SW 1271 (cell line): ENCODE data around the gene SMARCA1.
A peak's percentile ranks its signal among the peaks of the same experiment; 100 is the strongest.
"Not testable (repeated sequence)": the region's sequence is repeated elsewhere in the genome, so short reads cannot be mapped to it uniquely, and the experiment has no call there.

ENCODE experiments used
- DNase-seq, 2 experiments: peaks; one replicate each; lab custom pipeline; 2025; lab: John Stamatoyannopoulos, UW

The SMARCA1 gene

GRCh38 chrX:129523079-129523911 is at the start of gene SMARCA1:
Gene SMARCA1 (minus strand): TSS chrX:129523490. CDS start chrX:129523370, 120 bp downstream.
- DNase-seq, result no peak

GRCh38 chrX:129572422-129572821 is 49.1 kb upstream of the SMARCA1 start:
- DNase-seq, result no peak

GRCh38 chrX:129568349-129568748 is 45.1 kb upstream of the SMARCA1 start:
- no peak for DNase-seq

- DNase-seq, result no peak
These were observed 42.8 kb upstream of the SMARCA1 start for GRCh38 chrX:129566073-129566472.

- DNase-seq, result no peak
These were observed 41.9 kb upstream of the SMARCA1 start for GRCh38 chrX:129565046-129565650.

GRCh38 chrX:129564345-129564744 is 41.1 kb upstream of the SMARCA1 start:
- DNase-seq, result not testable (repeated sequence)

- DNase-seq, result no peak
These were observed 38.2 kb upstream of the SMARCA1 start for GRCh38 chrX:129561453-129561852.

GRCh38 chrX:129559783-129560182 is 36.5 kb upstream of the SMARCA1 start:
- DNase-seq, result no peak

- DNase-seq, result no peak
These were observed 34.7 kb upstream of the SMARCA1 start for GRCh38 chrX:129557844-129558480.

- DNase-seq, result no peak
These were observed 33.6 kb upstream of the SMARCA1 start for GRCh38 chrX:129556806-129557315.

GRCh38 chrX:129554816-129555215 is 31.5 kb upstream of the SMARCA1 start:
- not testable (repeated sequence) for DNase-seq

- no peak for DNase-seq
These were observed 30.5 kb upstream of the SMARCA1 start for GRCh38 chrX:129553619-129554288.

- no peak for DNase-seq
These were observed 25.8 kb upstream of the SMARCA1 start for GRCh38 chrX:129549124-129549523.

GRCh38 chrX:129545408-129545807 is 22.1 kb upstream of the SMARCA1 start:
- DNase-seq, result no peak

- DNase-seq, result no peak
These were observed 21.5 kb upstream of the SMARCA1 start for GRCh38 chrX:129544780-129545179.

- DNase-seq, result no peak
These were observed 17.5 kb upstream of the SMARCA1 start for GRCh38 chrX:129540722-129541184.

- DNase-seq, result peak; percentile 0 to 32
These were observed 16.9 kb upstream of the SMARCA1 start, which contains the start of gene OCRL for GRCh38 chrX:129540068-129540653. Gene OCRL (plus strand): TSS chrX:129540259. CDS start chrX:129540440, 181 bp downstream.

- DNase-seq, result no peak
These were observed 11.7 kb upstream of the SMARCA1 start for GRCh38 chrX:129534816-129535578.

GRCh38 chrX:129531132-129531531 is 7.8 kb upstream of the SMARCA1 start:
- no peak for DNase-seq

GRCh38 chrX:129530410-129530809 is 7.1 kb upstream of the SMARCA1 start:
- DNase-seq, result no peak
